Neural progenitor cell (in vitro differentiated cells): ENCODE data around the gene PCK1. TPM values are rescaled to one million over a fixed set of nuclear protein-coding genes. Genes with fewer than 3 reads are reported as not detected.

Experiments
- DNase-seq: peaks from one replicate; pipeline ENCODE4 v3.0.0-alpha.2; 2016; ENCODE audit warnings: low spot score
- H2AFZ ChIP-seq: fragments of 200-600 bp; sonication (generic); replicated peaks from 2 replicates; pipeline ENCODE4 v1.6.1; 2016; ENCODE audit warnings: antibody characterized with exemption
- H3F3A ChIP-seq: fragments of 200-600 bp; sonication (generic); 2 replicates; pipeline ENCODE4 v1.6.1; 2016; ENCODE audit warnings: antibody characterized with exemption, low read depth
- H3K27ac ChIP-seq: fragments of 200-600 bp; sonication (generic); 2 replicates; pipeline ENCODE4 v1.5.1; 2016; ENCODE audit warnings: mild to moderate bottlenecking
- H3K27me3 ChIP-seq: fragments of 200-600 bp; sonication (generic); 2 replicates; pipeline ENCODE4 v1.6.1; 2016; ENCODE audit warnings: mild to moderate bottlenecking, moderate library complexity
- H3K36me3 ChIP-seq: fragments of 200-600 bp; sonication (generic); 2 replicates; pipeline ENCODE4 v1.5.1; 2016
- H3K4me1 ChIP-seq: fragments of 200-600 bp; sonication (generic); 2 replicates; pipeline ENCODE4 v1.6.1; 2016; ENCODE audit warnings: mixed run types
- H3K4me2 ChIP-seq: fragments of 200-600 bp; sonication (generic); 2 replicates; pipeline ENCODE4 v1.6.1; 2016
- H3K4me3 ChIP-seq: fragments of 200-600 bp; sonication (generic); 2 replicates; pipeline ENCODE4 v1.5.1; 2016
- H3K79me2 ChIP-seq: fragments of 200-600 bp; sonication (generic); 2 replicates; pipeline ENCODE4 v1.6.1; 2016; ENCODE audit warnings: low read depth
- H3K9ac ChIP-seq: fragments of 200-600 bp; sonication (generic); 2 replicates; pipeline ENCODE4 v1.6.1; 2016
- H3K9me3 ChIP-seq: fragments of 200-600 bp; sonication (generic); 2 replicates; pipeline ENCODE4 v1.5.1; 2016; ENCODE audit warnings: low read depth
- H4K20me1 ChIP-seq: fragments of 200-600 bp; sonication (generic); 2 replicates; pipeline ENCODE4 v1.6.1; 2016; ENCODE audit warnings: low read depth
- H3K27ac Mint-ChIP-seq: 3 replicates; pipeline ENCODE4 v1.8.0; 2021; ENCODE audit warnings: mixed read lengths
- H3K27me3 Mint-ChIP-seq: 2 replicates; pipeline ENCODE4 v1.8.0; 2022; ENCODE audit warnings: low read depth, mild to moderate bottlenecking, inconsistent platforms, moderate library complexity, mixed read lengths; ENCODE audit not compliant: insufficient read depth
- H3K36me3 Mint-ChIP-seq: 3 replicates; pipeline ENCODE4 v1.8.0; 2021; ENCODE audit warnings: mixed read lengths
- H3K4me1 Mint-ChIP-seq: 3 replicates; pipeline ENCODE4 v1.8.0; 2021; ENCODE audit warnings: mixed read lengths
- H3K4me3 Mint-ChIP-seq: 3 replicates; pipeline ENCODE4 v1.8.0; 2021; ENCODE audit warnings: mild to moderate bottlenecking, moderate library complexity, mixed read lengths
- H3K9me3 Mint-ChIP-seq: 3 replicates; pipeline ENCODE4 v1.8.0; 2020; ENCODE audit warnings: mixed read lengths
- CTCF ChIP-seq: fragments of 200-600 bp; sonication (generic); IDR thresholded peaks from 2 replicates; pipeline ENCODE4 v1.5.1; 2017; ENCODE audit warnings: antibody characterized with exemption, mild to moderate bottlenecking
- EZH2 ChIP-seq: fragments of 200-600 bp; sonication (generic); IDR thresholded peaks from 2 replicates; pipeline ENCODE4 v1.6.1; 2017; ENCODE audit warnings: antibody characterized with exemption, mild to moderate bottlenecking, moderate library complexity
- EZH2phosphoT487 ChIP-seq: fragments of 200-600 bp; sonication (generic); IDR thresholded peaks from 2 replicates; pipeline ENCODE4 v1.6.1; 2017; ENCODE audit warnings: antibody characterized with exemption
- total RNA-seq: library from RNA; depleted of rRNA; stranded (reverse); fragments of >200 nt; gene quantifications from 2 replicates; pipeline ENCODE4 v1.2.3, GENCODE V29; 2015; ENCODE audit warnings: low replicate concordance

The PCK1 gene
- total RNA-seq, 1 donor from 2014 or later, result not detected

GRCh38 chr20:57578476-57579165 lies 17.7 kb downstream of the PCK1 start:
- DNase-seq, result no peak
- TF ChIP-seq EZH2phosphoT487, result no peak
- TF ChIP-seq EZH2, result no peak
- no peak for TF ChIP-seq CTCF
- Mint-ChIP-seq H3K36me3 (no peaks in the 10 kb centered on the region), H3K9me3 (no peaks in the 10 kb centered on the region), H3K4me3 (no peak overlapping the region), H3K4me1 (peaks cover 30% of the 10 kb centered on the region), H3K27ac (no peak overlapping the region), H3K27me3 (peaks cover 19% of the 10 kb centered on the region)
- no peak overlapping the region for H3K9ac ChIP-seq
- no peak overlapping the region for H2AFZ ChIP-seq
- H3K4me1 ChIP-seq, result peaks cover 11% of the 10 kb centered on the region
- H3K4me3 ChIP-seq, result no peak overlapping the region
- H3K9me3 ChIP-seq, result no peaks in the 10 kb centered on the region
- H3K79me2 ChIP-seq, result no peaks in the 10 kb centered on the region
- no peaks in the 10 kb centered on the region for H4K20me1 ChIP-seq
- H3F3A ChIP-seq, result peaks cover 6% of the 10 kb centered on the region
- no peak overlapping the region for H3K4me2 ChIP-seq
- no peaks in the 10 kb centered on the region for H3K36me3 ChIP-seq
- H3K27me3 ChIP-seq, result no peaks in the 10 kb centered on the region
- H3K27ac ChIP-seq, result no peak overlapping the region

- Histone ChIP-seq H3K4me3 (no peak overlapping the region), H3K9me3 (no peaks in the 10 kb centered on the region), H3K27ac (no peak overlapping the region), H3K27me3 (no peaks in the 10 kb centered on the region), H3F3A (peaks cover 6% of the 10 kb centered on the region), H2AFZ (no peak overlapping the region), H3K36me3 (no peaks in the 10 kb centered on the region), H4K20me1 (no peaks in the 10 kb centered on the region), H3K4me2 (no peak overlapping the region), H3K4me1 (peaks cover 11% of the 10 kb centered on the region), H3K9ac (no peak overlapping the region), H3K79me2 (no peaks in the 10 kb centered on the region)
- no peak overlapping the region for H3K4me3 Mint-ChIP-seq
- no peak for DNase-seq
- H3K4me1 Mint-ChIP-seq, result peaks cover 30% of the 10 kb centered on the region
- TF ChIP-seq CTCF, result no peak
- no peak for TF ChIP-seq EZH2phosphoT487
- TF ChIP-seq EZH2, result no peak
- H3K27ac Mint-ChIP-seq, result peak overlapping the region; percentile 47
- no peaks in the 10 kb centered on the region for H3K36me3 Mint-ChIP-seq
- H3K27me3 Mint-ChIP-seq, result peaks cover 19% of the 10 kb centered on the region
- no peaks in the 10 kb centered on the region for H3K9me3 Mint-ChIP-seq
Measured at GRCh38 chr20:57579331-57579897, 18.5 kb downstream of the PCK1 start.

GRCh38 chr20:57579898-57580447 lies 19.1 kb downstream of the PCK1 start:
- no peaks in the 10 kb centered on the region for H3K27me3 ChIP-seq
- Mint-ChIP-seq H3K27me3 (peaks cover 19% of the 10 kb centered on the region), H3K36me3 (no peaks in the 10 kb centered on the region), H3K4me1 (peaks cover 30% of the 10 kb centered on the region), H3K9me3 (no peaks in the 10 kb centered on the region), H3K4me3 (peak overlapping the region; percentile 8), H3K27ac (peak overlapping the region; percentile 80)
- no peak overlapping the region for H2AFZ ChIP-seq
- peaks cover 6% of the 10 kb centered on the region for H3F3A ChIP-seq
- H3K27ac ChIP-seq, result no peak overlapping the region
- H3K79me2 ChIP-seq, result no peaks in the 10 kb centered on the region
- DNase-seq, result no peak
- no peak overlapping the region for H3K9ac ChIP-seq
- no peak for TF ChIP-seq EZH2
- TF ChIP-seq CTCF, result no peak
- no peak for TF ChIP-seq EZH2phosphoT487
- H3K4me1 ChIP-seq, result peaks cover 11% of the 10 kb centered on the region
- H3K4me2 ChIP-seq, result no peak overlapping the region
- no peaks in the 10 kb centered on the region for H3K36me3 ChIP-seq
- no peak overlapping the region for H3K4me3 ChIP-seq
- H4K20me1 ChIP-seq, result no peaks in the 10 kb centered on the region
- H3K9me3 ChIP-seq, result no peaks in the 10 kb centered on the region
